Measurements from ENCODE around the gene CAMK4. TPM values are rescaled to one million over a fixed set of nuclear protein-coding genes. Genes with fewer than 3 reads are reported as not detected.

Gene CAMK4
- total and polyA plus RNA-seq, 2 of the 8 experiments (the other 6 are each of a cell fraction or from before 2014, with no cell fraction given) = 1.8 to 8.3 TPM

- TF ChIP-seq CHD7 (IDR thresholded peaks at IDR 0.05; ENCODE audit: insufficient replicate concordance, low read length) (no peak), POLR2A (IDR thresholded peaks at IDR 0.05; ENCODE audit: control extremely low read depth in 1 of 2, low read depth in 2 of 2, low read length in 2 of 2) (no peak), SIN3A (conservative IDR thresholded peaks at IDR 0.05 in 1 of 2, IDR thresholded peaks at IDR 0.05 in 1 of 2; ENCODE audit: low read depth in 1 of 2, low read length in 2 of 2) (no peak), GTF2F1 (IDR thresholded peaks at IDR 0.05; ENCODE audit: borderline replicate concordance, low read depth, low read length) (no peak), SIX5 (IDR thresholded peaks at IDR 0.05; ENCODE audit: low read depth, low read length) (no peak), TEAD4 (IDR thresholded peaks at IDR 0.05; ENCODE audit: low read depth, low read length) (no peak)
These were observed 293.8 kb downstream of the CAMK4 start (continued) for GRCh38 chr5:111517853-111518501.

Data from H1 (cell line).